Body of pancreas (tissue), 4 donors: ENCODE measurements around the gene MAVS. TPM values are rescaled to one million over a fixed set of nuclear protein-coding genes. Genes with fewer than 3 reads are reported as not detected.
A peak's percentile ranks its signal among the peaks of the same experiment; 100 is the strongest.

Source experiments
- ATAC-seq: fragments of 150-250 bp; one replicate; pipeline ENCODE4 v1.9.1; 2016
- DNase-seq, 4 donors: peaks; one replicate each; pipeline ENCODE4 v3.0.0-alpha.2; 2019
- H3K27ac ChIP-seq, 4 donors: fragments of 200-600 bp; sonication (generic); 1 replicate in 3 of 4; 2 replicates in 1 of 4; pipeline versions ENCODE4 v1.5.1 to v1.6.1; 2016 to 2019; ENCODE audit warnings: mild to moderate bottlenecking in 1 of 4, mixed read lengths in 1 of 4, moderate library complexity in 1 of 4
- H3K27me3 ChIP-seq, 2 donors: fragments of 200-600 bp; sonication (generic); one replicate each; pipeline ENCODE4 v1.6.0; 2016; ENCODE audit warnings: mild to moderate bottlenecking in 1 of 2
- H3K36me3 ChIP-seq, 2 donors: fragments of 200-600 bp; sonication (generic); replicated peaks in 1 of 2; 2 replicates each; pipeline ENCODE4 v1.5.1; 2016; ENCODE audit warnings: low read depth in 2 of 2; ENCODE audit not compliant: insufficient read depth in 1 of 2
- H3K4me1 ChIP-seq: fragments of 200-600 bp; sonication (generic); one replicate; pipeline ENCODE4 v1.6.0; 2016
- H3K4me3 ChIP-seq, 2 donors: fragments of 200-600 bp; sonication (generic); 1 replicate in 1 of 2; 2 replicates in 1 of 2; pipeline ENCODE4 v1.5.1; 2016 to 2019
- H3K9me3 ChIP-seq, 3 donors: fragments of 200-600 bp; sonication (generic); 1 replicate in 2 of 3; 2 replicates in 1 of 3; pipeline ENCODE4 v1.5.1; 2016
- CTCF ChIP-seq, 7 experiments: fragments of 450-650 bp in 4 of 7; fragments of 200-600 bp in 3 of 7; sonication (generic) in 3 of 7; IDR thresholded peaks; one replicate each; pipeline ENCODE4 v1.5.1; 2016 to 2019; ENCODE audit warnings: antibody characterized with exemption in 7 of 7
- POLR2A ChIP-seq, 3 donors: fragments of 450-650 bp; IDR thresholded peaks; one replicate each; pipeline ENCODE4 v1.6.1; 2016; ENCODE audit warnings: antibody characterized with exemption in 3 of 3, mild to moderate bottlenecking in 2 of 3
- WGBS, 2 donors: methylation state at CpG; one replicate each; pipeline ENCODE4 v1.1.5; 2017; 5-methylcytosine and 5-hydroxymethylcytosine counted together
- intact Hi-C: fragments of 100-400 bp; cut with DNase I; formaldehyde crosslinking; loops from one replicate; pipeline ENCODE4 v1.15.1; 2023
- total RNA-seq, 2 donors: library from RNA; depleted of rRNA; stranded (reverse); fragments of >200 nt; gene quantifications; one replicate each; pipeline ENCODE4 v1.1.0, GENCODE V29; 2016

MAVS gene
- total RNA-seq, 2 donors from 2014 or later = 21.5 to 24.4 TPM

DNA sequence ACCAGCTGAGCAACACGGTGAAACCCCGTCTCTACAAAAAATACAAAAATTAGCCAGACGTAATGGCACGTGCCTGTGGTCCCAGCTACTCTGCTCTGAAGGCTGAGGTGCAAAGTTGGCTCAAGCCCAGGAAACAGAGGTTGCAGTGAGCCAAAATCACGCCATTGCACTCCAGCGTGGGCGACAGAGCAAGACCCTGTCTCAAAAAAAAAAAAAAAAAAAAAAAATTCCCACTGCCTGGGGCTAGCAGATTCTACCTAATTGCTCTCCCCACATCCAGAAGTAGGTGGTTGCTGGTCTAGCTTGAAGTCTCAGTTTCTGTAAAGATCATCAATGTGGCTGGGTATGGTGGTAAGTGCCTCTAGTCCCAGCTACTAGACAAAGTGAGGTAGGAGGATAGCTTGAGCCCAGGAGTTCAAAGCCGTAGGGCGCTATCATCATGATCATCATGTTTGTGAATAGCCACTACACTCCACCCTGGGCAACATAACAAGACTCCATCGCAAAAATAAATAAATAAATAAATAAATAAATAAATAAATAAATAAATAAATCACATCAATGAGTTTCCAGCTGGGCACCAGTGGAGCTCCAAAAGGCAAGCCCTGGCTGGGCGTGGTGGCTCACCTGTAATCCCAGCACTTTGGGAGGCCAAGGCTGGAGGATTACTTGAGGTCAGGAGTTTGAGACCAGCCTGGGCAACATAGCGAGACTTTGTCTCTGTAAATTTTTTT lies 32.6 kb upstream of the MAVS start:
- Histone ChIP-seq H3K27me3 (no peaks in the 10 kb centered on the region), H3K4me3 (no peak overlapping the region), H3K36me3 (no peaks in the 10 kb centered on the region), H3K27ac (peak overlapping the region; percentile 59 to 95 (median 90)), H3K9me3 (no peaks in the 10 kb centered on the region), H3K4me1 (peaks cover 62% of the 10 kb centered on the region)
- intact Hi-C loops = no loop called here
- ATAC-seq = no peak
- 55 to 66% methylated on average over 12 of the region's 12 CpGs for WGBS, 2 donors
- TF ChIP-seq POLR2A (IDR thresholded peaks at IDR 0.05) (no peak), CTCF (IDR thresholded peaks at IDR 0.05) (no peak)
- no peak for DNase-seq

DNA sequence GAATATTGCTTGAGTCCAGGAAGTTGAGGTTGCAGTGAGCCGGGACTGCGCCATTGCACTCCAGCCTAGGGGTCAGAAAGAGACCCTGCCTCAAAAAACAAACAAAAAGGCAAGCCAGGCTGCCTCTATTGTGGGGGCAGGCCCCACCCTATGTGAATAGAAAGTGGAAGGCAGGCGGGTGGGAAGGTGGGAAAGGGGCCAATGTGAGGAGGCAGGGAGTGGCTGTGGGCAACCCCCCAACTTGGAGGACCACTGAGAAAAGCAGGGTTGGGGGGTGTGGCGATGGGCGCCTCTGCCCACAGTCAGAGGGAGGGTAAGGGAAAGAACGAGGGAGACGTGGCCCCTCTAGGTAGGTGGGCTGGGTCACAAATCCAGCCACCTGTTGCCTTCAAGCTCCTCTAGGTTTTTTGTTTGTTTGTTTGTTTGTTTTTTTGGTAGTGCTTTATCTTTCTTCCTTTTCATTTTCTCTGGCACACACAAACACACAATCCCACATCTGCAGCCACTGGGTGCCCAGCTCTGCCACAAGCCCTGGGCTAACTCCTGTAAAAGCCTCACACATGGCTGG lies 31.6 kb upstream of the MAVS start:
- Histone ChIP-seq H3K27me3 (no peaks in the 10 kb centered on the region), H3K4me3 (no peak overlapping the region), H3K9me3 (no peaks in the 10 kb centered on the region), H3K36me3 (no peaks in the 10 kb centered on the region), H3K4me1 (peaks cover 67% of the 10 kb centered on the region), H3K27ac (no peak overlapping the region)
- DNase-seq (no peak), ATAC-seq (no peak)
- intact Hi-C loops = no loop called here
- TF ChIP-seq POLR2A (IDR thresholded peaks at IDR 0.05) = no peak
- no peak for TF ChIP-seq CTCF (IDR thresholded peaks at IDR 0.05)
- 88 to 90% methylated on average over 7 of the region's 7 CpGs for WGBS, 2 donors

DNA sequence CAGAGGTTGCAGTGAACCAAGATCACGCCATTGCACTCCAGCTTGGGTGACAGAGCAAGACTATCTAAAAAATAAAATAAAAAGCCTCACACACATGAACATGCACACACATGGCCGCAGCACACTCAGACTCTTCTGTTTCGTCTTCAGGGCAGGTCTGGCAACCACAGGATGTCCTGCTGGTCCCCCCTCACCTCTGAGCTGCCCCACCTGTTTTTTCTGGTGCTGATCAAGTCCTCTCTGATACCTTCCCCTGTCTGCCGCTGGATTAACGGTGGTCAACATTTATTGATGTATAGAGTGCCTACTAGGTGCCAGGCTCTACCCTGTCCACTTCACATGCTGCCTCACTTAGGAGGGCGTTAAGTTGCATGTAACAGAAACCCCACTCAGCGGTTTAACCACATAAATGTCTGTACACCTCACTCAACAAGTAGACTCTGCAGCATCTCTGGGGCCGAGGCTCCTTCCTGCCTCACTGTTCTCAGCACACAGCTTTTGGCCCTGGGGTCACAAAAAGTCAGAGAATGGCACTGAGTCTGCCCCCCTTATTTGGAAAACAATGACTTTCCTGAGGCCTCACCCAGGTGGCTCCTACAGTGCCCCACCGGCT lies 30.8 kb upstream of the MAVS start:
- peaks cover 59% of the 10 kb centered on the region for H3K4me1 ChIP-seq
- WGBS, 2 donors = 82 to 84% methylated on average over 9 of the region's 9 CpGs
- H3K9me3 ChIP-seq = no peaks in the 10 kb centered on the region
- intact Hi-C loops = no loop called here
- H3K4me3 ChIP-seq = no peak overlapping the region
- TF ChIP-seq POLR2A (IDR thresholded peaks at IDR 0.05) (no peak), CTCF (IDR thresholded peaks at IDR 0.05) (no peak)
- no peaks in the 10 kb centered on the region for H3K36me3 ChIP-seq
- H3K27ac ChIP-seq = no peak overlapping the region
- ATAC-seq = no peak
- no peaks in the 10 kb centered on the region for H3K27me3 ChIP-seq
- no peak for DNase-seq

DNA sequence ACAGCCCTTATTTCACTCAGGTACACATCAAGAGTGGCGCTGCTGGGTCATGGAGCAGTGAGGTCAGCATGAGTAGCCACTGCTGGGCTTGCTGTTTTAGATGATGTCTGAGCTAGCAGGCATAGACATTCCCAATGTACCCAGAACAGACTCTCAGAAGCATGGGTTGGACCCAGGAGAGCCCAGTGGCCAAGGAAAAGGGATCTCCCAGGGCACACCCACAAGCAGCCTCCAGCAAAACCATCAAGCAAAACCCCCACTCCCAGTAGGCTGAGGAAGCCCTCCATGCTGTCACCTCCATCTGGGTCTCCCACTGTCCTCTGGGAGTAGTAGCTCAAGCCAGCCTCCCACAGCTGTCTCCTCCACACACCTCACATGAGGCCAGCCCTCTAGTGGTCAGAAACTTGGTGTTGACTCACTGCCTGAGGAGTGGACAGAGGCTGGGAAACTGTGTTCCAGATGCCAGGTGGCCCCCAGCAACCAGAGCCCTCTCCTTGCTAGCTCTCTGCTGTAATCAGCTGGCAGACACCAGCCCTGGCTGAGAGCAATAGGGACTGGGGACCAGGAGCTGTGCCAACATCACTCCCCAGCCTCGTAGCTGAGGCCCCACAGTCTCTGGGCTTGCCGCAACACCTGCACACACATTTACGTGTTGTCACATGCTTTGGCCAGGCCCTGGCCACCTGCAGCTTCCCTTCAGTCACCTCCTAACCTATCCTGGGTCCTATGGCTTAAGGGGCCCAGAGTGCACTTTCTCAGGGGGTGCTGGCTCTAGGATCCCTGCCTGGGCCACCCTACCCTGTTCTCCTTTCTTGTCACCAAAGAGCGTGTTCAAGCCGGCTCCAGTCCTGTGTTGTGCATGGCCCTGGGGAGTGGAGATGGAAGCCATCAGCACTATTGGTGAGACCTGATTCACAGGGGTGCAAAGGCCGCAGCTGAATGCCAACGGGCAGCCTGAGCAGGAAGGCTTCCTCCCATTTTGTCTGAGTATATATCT lies 28.2 kb upstream of the MAVS start:
- H3K9me3 ChIP-seq = no peaks in the 10 kb centered on the region
- H3K27me3 ChIP-seq = no peaks in the 10 kb centered on the region
- H3K36me3 ChIP-seq = peaks cover 0 to 4% of the 10 kb centered on the region in 2 donors
- intact Hi-C loops = no loop called here
- 41 to 68% methylated on average over 5 to 8 of the region's 8 CpGs for WGBS, 2 donors
- TF ChIP-seq CTCF (IDR thresholded peaks at IDR 0.05) (peak; percentile 54 to 96 (median 95)), POLR2A (IDR thresholded peaks at IDR 0.05) (peak in 2 of 3 donors; percentile 55 to 60)
- H3K4me3 ChIP-seq = no peak overlapping the region
- peaks cover 44% of the 10 kb centered on the region for H3K4me1 ChIP-seq
- DNase-seq = peak; percentile 95 to 98 (median 98)
- ATAC-seq = peak; percentile 79
- peak overlapping the region; percentile 73 to 100 (median 97) for H3K27ac ChIP-seq
